Neural crest cell (in vitro differentiated cells): ENCODE results near the gene SLC8A3. TPM values are rescaled to one million over a fixed set of nuclear protein-coding genes. Genes with fewer than 3 reads are reported as not detected.

Experiments
- DNase-seq: peaks from one replicate; pipeline ENCODE4 v3.0.0; 2021; ENCODE audit warnings: low read depth, mixed read lengths, low spot score
- H3K27ac Mint-ChIP-seq: one replicate; pipeline ENCODE4 v1.8.0; 2021; ENCODE audit warnings: mild to moderate bottlenecking, mixed read lengths; ENCODE audit not compliant: unreplicated experiment
- H3K27me3 Mint-ChIP-seq: 2 replicates; pipeline ENCODE4 v1.8.0; 2021; ENCODE audit warnings: low read depth, mild to moderate bottlenecking, mixed read lengths
- H3K36me3 Mint-ChIP-seq: 2 replicates; pipeline ENCODE4 v1.8.0; 2021; ENCODE audit warnings: low read depth, mild to moderate bottlenecking, mixed read lengths
- H3K4me1 Mint-ChIP-seq: 2 replicates; pipeline ENCODE4 v1.8.0; 2021; ENCODE audit warnings: mixed read lengths
- H3K4me3 Mint-ChIP-seq: one replicate; pipeline ENCODE4 v1.8.0; 2021; ENCODE audit warnings: mild to moderate bottlenecking, mixed read lengths
- H3K9me3 Mint-ChIP-seq: 2 replicates; pipeline ENCODE4 v1.8.0; 2021; ENCODE audit warnings: mixed read lengths
- total RNA-seq: library from RNA; stranded (reverse); gene quantifications from 2 replicates; pipeline ENCODE4 v1.2.1, GENCODE V29; 2021
- TF ChIP-seq, protein P1 (sequence below): fragments of 200-600 bp; sonication (generic); conservative IDR thresholded peaks from 2 replicates; pipeline ENCODE4 v1.5.0; 2021; ENCODE audit warnings: antibody characterized with exemption, mild to moderate bottlenecking

Gene SLC8A3
- total RNA-seq, 1 donor from 2014 or later: 1.2 TPM

GRCh38 chr14:70148911-70149595, 39.7 kb downstream of the SLC8A3 start:
- no peaks in the 10 kb centered on the region for H3K36me3 Mint-ChIP-seq

GRCh38 chr14:70148351-70148750, 40.4 kb downstream of the SLC8A3 start:
- H3K4me1 Mint-ChIP-seq: no peaks in the 10 kb centered on the region
- no peak overlapping the region for H3K27ac Mint-ChIP-seq
- TF ChIP-seq, protein P1, sequence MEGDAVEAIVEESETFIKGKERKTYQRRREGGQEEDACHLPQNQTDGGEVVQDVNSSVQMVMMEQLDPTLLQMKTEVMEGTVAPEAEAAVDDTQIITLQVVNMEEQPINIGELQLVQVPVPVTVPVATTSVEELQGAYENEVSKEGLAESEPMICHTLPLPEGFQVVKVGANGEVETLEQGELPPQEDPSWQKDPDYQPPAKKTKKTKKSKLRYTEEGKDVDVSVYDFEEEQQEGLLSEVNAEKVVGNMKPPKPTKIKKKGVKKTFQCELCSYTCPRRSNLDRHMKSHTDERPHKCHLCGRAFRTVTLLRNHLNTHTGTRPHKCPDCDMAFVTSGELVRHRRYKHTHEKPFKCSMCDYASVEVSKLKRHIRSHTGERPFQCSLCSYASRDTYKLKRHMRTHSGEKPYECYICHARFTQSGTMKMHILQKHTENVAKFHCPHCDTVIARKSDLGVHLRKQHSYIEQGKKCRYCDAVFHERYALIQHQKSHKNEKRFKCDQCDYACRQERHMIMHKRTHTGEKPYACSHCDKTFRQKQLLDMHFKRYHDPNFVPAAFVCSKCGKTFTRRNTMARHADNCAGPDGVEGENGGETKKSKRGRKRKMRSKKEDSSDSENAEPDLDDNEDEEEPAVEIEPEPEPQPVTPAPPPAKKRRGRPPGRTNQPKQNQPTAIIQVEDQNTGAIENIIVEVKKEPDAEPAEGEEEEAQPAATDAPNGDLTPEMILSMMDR: no peak

More at GRCh38 chr14:70148911-70149595, 39.7 kb downstream of the SLC8A3 start:
- Mint-ChIP-seq H3K4me3 (no peak overlapping the region), H3K9me3 (no peaks in the 10 kb centered on the region), H3K4me1 (no peaks in the 10 kb centered on the region), H3K27me3 (no peaks in the 10 kb centered on the region), H3K27ac (no peak overlapping the region)
- TF ChIP-seq, protein P1: no peak
- no peak for DNase-seq

GRCh38 chr14:70144046-70144445, 44.7 kb downstream of the SLC8A3 start:
- H3K4me3 Mint-ChIP-seq: no peak overlapping the region
- H3K27me3 Mint-ChIP-seq: peaks cover 17% of the 10 kb centered on the region
- no peak overlapping the region for H3K27ac Mint-ChIP-seq
- no peak for DNase-seq
- H3K4me1 Mint-ChIP-seq: no peaks in the 10 kb centered on the region
- no peaks in the 10 kb centered on the region for H3K9me3 Mint-ChIP-seq
- H3K36me3 Mint-ChIP-seq: no peaks in the 10 kb centered on the region
- TF ChIP-seq, protein P1: no peak

More at GRCh38 chr14:70148351-70148750, 40.4 kb downstream of the SLC8A3 start:
- no peak overlapping the region for H3K4me3 Mint-ChIP-seq
- H3K27me3 Mint-ChIP-seq: no peaks in the 10 kb centered on the region
- DNase-seq: no peak
- no peaks in the 10 kb centered on the region for H3K9me3 Mint-ChIP-seq
- no peaks in the 10 kb centered on the region for H3K36me3 Mint-ChIP-seq

DNA sequence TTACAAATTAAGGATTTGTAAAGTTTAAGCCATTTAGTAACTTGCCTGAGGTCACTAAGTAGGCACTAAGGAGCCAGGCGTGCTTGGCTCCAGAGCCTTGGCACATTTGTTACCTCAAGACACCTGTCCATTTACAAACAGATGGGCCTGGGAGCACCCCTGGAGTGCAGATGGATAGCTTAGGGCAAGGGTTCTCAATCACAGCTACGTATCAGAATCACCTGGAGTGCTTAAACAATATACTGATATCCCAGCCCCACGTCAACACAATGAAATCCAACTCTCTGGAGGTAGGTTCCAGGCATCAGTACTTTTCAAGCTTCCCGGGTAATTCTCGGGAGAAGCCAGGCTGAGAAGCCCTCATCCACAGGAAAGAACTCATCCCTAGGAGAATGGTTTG, 45.4 kb downstream of the SLC8A3 start:
- Mint-ChIP-seq H3K9me3 (no peaks in the 10 kb centered on the region), H3K4me3 (no peak overlapping the region), H3K36me3 (no peaks in the 10 kb centered on the region), H3K27me3 (peaks cover 18% of the 10 kb centered on the region), H3K4me1 (no peaks in the 10 kb centered on the region), H3K27ac (no peak overlapping the region)
- TF ChIP-seq, protein P1: no peak
- no peak for DNase-seq

DNA sequence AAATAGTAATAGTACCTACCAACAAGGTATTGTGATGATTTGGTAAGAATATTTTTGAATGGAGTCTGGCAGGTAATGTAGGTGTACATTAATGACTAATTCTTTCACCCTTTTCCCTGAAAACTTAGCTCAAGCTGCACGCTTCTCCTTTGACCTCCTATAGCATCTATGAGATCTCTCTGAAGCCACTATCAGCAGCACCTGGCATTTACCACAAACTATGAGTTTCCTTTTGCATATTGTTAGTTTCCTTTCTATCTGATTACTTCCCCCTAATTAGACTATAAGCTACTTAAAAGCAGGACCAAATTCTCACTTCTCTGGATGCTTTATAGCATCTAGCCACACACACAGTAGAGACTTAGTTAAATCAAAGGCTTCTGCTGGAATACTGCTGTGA, 48.1 kb downstream of the SLC8A3 start:
- no peaks in the 10 kb centered on the region for H3K4me1 Mint-ChIP-seq
- DNase-seq: no peak
- no peaks in the 10 kb centered on the region for H3K9me3 Mint-ChIP-seq
- H3K27ac Mint-ChIP-seq: no peak overlapping the region
- H3K27me3 Mint-ChIP-seq: peaks cover 18% of the 10 kb centered on the region
- TF ChIP-seq, protein P1: no peak
- no peaks in the 10 kb centered on the region for H3K36me3 Mint-ChIP-seq
- no peak overlapping the region for H3K4me3 Mint-ChIP-seq
